Measurements from ENCODE around the gene EPS8.
"Not testable (repeated sequence)": the region's sequence is repeated elsewhere in the genome, so short reads cannot be mapped to it uniquely, and the experiment has no call there.

The EPS8 gene

DNA sequence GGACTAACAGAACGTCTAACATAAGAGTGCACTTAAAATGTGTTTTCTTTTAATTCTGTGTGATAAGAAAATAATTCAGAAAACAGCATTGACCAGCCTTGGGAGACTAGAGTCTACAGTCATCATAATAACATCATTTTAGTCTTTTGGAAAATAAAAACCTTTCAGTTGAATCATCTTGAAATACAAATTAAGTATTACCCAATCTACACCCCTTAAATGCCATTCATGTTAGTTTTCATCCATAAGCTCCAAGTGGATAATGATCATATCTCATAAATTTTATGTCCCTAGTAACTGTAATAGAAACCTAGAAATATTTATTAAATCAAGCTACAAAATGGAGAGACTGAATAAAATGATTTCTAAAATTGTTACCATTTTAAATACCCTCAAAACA is 32.4 kb downstream of the EPS8 start:
- no peaks in the 10 kb centered on the region for H3K9me3 ChIP-seq (ENCODE audit: control insufficient read depth in 2 of 2, low read length in 2 of 2)
- no peak overlapping the region for H3K9ac ChIP-seq (ENCODE audit: low read length in 2 of 2)
- no peaks in the 10 kb centered on the region for H3K36me3 ChIP-seq (ENCODE audit: control insufficient read depth in 2 of 2, insufficient read depth in 2 of 2, low read length in 2 of 2)
- H3K27me3 ChIP-seq (ENCODE audit: control insufficient read depth in 1 of 2, insufficient read depth in 2 of 2, low read length in 2 of 2), result no peaks in the 10 kb centered on the region
- H3K4me3 ChIP-seq (ENCODE audit: low read length in 2 of 2), result no peak overlapping the region
- H3K4me1 ChIP-seq (ENCODE audit: control insufficient read depth, insufficient read depth, low read length), result no peaks in the 10 kb centered on the region
- H3K27ac ChIP-seq (ENCODE audit: low read length), result no peak overlapping the region

DNA sequence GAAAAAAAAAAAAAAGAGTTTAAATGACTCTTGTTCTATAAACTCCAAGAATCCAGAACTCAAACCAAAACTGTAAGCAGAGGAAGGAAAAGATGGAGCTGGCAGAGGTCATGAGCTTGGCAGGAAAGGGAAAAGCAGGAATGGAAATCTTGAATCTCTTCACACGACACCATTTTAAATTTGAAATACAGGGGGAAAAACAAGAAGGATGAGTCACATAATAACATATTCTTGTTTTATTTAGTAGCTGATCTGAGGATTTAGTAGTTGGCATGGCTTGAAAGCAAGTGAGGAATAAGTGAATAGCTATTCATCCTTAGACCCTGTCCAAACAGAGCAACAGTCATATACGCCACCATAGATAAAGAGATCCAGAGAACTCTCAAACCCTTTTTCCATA is 35.0 kb downstream of the EPS8 start:
- no peaks in the 10 kb centered on the region for H3K27me3 ChIP-seq (ENCODE audit: control insufficient read depth in 1 of 2, insufficient read depth in 2 of 2, low read length in 2 of 2)
- no peak overlapping the region for H3K9ac ChIP-seq (ENCODE audit: low read length in 2 of 2)
- H3K4me1 ChIP-seq (ENCODE audit: control insufficient read depth, insufficient read depth, low read length), result no peaks in the 10 kb centered on the region
- H3K36me3 ChIP-seq (ENCODE audit: control insufficient read depth in 2 of 2, insufficient read depth in 2 of 2, low read length in 2 of 2), result no peaks in the 10 kb centered on the region
- no peak overlapping the region for H3K27ac ChIP-seq (ENCODE audit: low read length)
- H3K4me3 ChIP-seq (ENCODE audit: low read length in 2 of 2), result no peak overlapping the region
- no peaks in the 10 kb centered on the region for H3K9me3 ChIP-seq (ENCODE audit: control insufficient read depth in 2 of 2, low read length in 2 of 2)

- no peaks in the 10 kb centered on the region for H3K4me1 ChIP-seq (ENCODE audit: control insufficient read depth, insufficient read depth, low read length)
- no peak overlapping the region for H3K27ac ChIP-seq (ENCODE audit: low read length)
- H3K9me3 ChIP-seq (ENCODE audit: control insufficient read depth in 2 of 2, low read length in 2 of 2), result no peaks in the 10 kb centered on the region
- no peak overlapping the region for H3K9ac ChIP-seq (ENCODE audit: low read length in 2 of 2)
- no peaks in the 10 kb centered on the region for H3K27me3 ChIP-seq (ENCODE audit: control insufficient read depth in 1 of 2, insufficient read depth in 2 of 2, low read length in 2 of 2)
- no peaks in the 10 kb centered on the region for H3K36me3 ChIP-seq (ENCODE audit: control insufficient read depth in 2 of 2, insufficient read depth in 2 of 2, low read length in 2 of 2)
- H3K4me3 ChIP-seq (ENCODE audit: low read length in 2 of 2), result no peak overlapping the region
These were observed 36.4 kb downstream of the EPS8 start for GRCh38 chr12:15752785-15753184.

GRCh38 chr12:15751741-15752140 is 37.4 kb downstream of the EPS8 start:
- no peak overlapping the region for H3K27ac ChIP-seq (ENCODE audit: low read length)
- no peaks in the 10 kb centered on the region for H3K27me3 ChIP-seq (ENCODE audit: control insufficient read depth in 1 of 2, insufficient read depth in 2 of 2, low read length in 2 of 2)
- no peaks in the 10 kb centered on the region for H3K36me3 ChIP-seq (ENCODE audit: control insufficient read depth in 2 of 2, insufficient read depth in 2 of 2, low read length in 2 of 2)
- no peak overlapping the region for H3K4me3 ChIP-seq (ENCODE audit: low read length in 2 of 2)
- no peak overlapping the region for H3K9ac ChIP-seq (ENCODE audit: low read length in 2 of 2)
- no peaks in the 10 kb centered on the region for H3K9me3 ChIP-seq (ENCODE audit: control insufficient read depth in 2 of 2, low read length in 2 of 2)
- no peaks in the 10 kb centered on the region for H3K4me1 ChIP-seq (ENCODE audit: control insufficient read depth, insufficient read depth, low read length)

GRCh38 chr12:15749937-15750336 is 39.3 kb downstream of the EPS8 start:
- H3K9ac ChIP-seq (ENCODE audit: low read length in 2 of 2), result no peak overlapping the region
- H3K4me1 ChIP-seq (ENCODE audit: control insufficient read depth, insufficient read depth, low read length), result no peaks in the 10 kb centered on the region
- H3K27ac ChIP-seq (ENCODE audit: low read length), result no peak overlapping the region
- no peak overlapping the region for H3K4me3 ChIP-seq (ENCODE audit: low read length in 2 of 2)
- H3K36me3 ChIP-seq (ENCODE audit: control insufficient read depth in 2 of 2, insufficient read depth in 2 of 2, low read length in 2 of 2), result no peaks in the 10 kb centered on the region
- H3K27me3 ChIP-seq (ENCODE audit: control insufficient read depth in 1 of 2, insufficient read depth in 2 of 2, low read length in 2 of 2), result no peaks in the 10 kb centered on the region
- H3K9me3 ChIP-seq (ENCODE audit: control insufficient read depth in 2 of 2, low read length in 2 of 2), result no peaks in the 10 kb centered on the region

DNA sequence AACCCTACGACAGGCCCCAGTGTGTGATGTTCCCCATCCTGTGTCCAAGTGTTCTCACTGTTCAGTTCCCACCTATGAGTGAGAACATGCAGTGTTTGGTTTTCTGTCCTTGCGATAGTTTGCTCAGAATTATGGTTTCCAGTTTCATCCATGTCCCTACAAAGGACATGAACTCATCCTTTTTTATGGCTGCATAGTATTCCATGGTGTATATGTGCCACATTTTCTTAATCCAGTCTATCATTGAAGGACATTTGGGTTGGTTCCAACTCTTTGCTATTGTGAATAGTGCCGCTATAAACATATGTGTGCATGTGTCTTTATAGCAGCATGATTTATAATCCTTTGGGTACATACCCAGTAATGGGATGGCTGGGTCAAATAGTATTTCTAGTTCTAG is 47.3 kb downstream of the EPS8 start:
- not testable (repeated sequence) for H3K4me1 ChIP-seq (ENCODE audit: control insufficient read depth, insufficient read depth, low read length)

GRCh38 chr12:15741082-15741481 is 48.1 kb downstream of the EPS8 start:
- Histone ChIP-seq H3K36me3 (ENCODE audit: control insufficient read depth in 2 of 2, insufficient read depth in 2 of 2, low read length in 2 of 2) (no peaks in the 10 kb centered on the region), H3K4me1 (ENCODE audit: control insufficient read depth, insufficient read depth, low read length) (no peaks in the 10 kb centered on the region), H3K4me3 (ENCODE audit: low read length in 2 of 2) (no peak overlapping the region)

More for the DNA sequence above, 47.3 kb downstream of the EPS8 start:
- H3K27me3 ChIP-seq (ENCODE audit: control insufficient read depth in 1 of 2, insufficient read depth in 2 of 2, low read length in 2 of 2); H3K9ac ChIP-seq (ENCODE audit: low read length in 2 of 2); H3K9me3 ChIP-seq (ENCODE audit: control insufficient read depth in 2 of 2, low read length in 2 of 2); H3K36me3 ChIP-seq (ENCODE audit: control insufficient read depth in 2 of 2, insufficient read depth in 2 of 2, low read length in 2 of 2); H3K4me3 ChIP-seq (ENCODE audit: low read length in 2 of 2); H3K27ac ChIP-seq (ENCODE audit: low read length): not testable (repeated sequence)

GRCh38 chr12:15740389-15740788 is 48.8 kb downstream of the EPS8 start:
- not testable (repeated sequence) for H3K9ac ChIP-seq (ENCODE audit: low read length in 2 of 2); H3K4me3 ChIP-seq (ENCODE audit: low read length in 2 of 2)

More at GRCh38 chr12:15741082-15741481, 48.1 kb downstream of the EPS8 start:
- no peaks in the 10 kb centered on the region for H3K9me3 ChIP-seq (ENCODE audit: control insufficient read depth in 2 of 2, low read length in 2 of 2)
- no peak overlapping the region for H3K9ac ChIP-seq (ENCODE audit: low read length in 2 of 2)
- H3K27me3 ChIP-seq (ENCODE audit: control insufficient read depth in 1 of 2, insufficient read depth in 2 of 2, low read length in 2 of 2), result no peaks in the 10 kb centered on the region
- H3K27ac ChIP-seq (ENCODE audit: low read length), result no peak overlapping the region

DNA sequence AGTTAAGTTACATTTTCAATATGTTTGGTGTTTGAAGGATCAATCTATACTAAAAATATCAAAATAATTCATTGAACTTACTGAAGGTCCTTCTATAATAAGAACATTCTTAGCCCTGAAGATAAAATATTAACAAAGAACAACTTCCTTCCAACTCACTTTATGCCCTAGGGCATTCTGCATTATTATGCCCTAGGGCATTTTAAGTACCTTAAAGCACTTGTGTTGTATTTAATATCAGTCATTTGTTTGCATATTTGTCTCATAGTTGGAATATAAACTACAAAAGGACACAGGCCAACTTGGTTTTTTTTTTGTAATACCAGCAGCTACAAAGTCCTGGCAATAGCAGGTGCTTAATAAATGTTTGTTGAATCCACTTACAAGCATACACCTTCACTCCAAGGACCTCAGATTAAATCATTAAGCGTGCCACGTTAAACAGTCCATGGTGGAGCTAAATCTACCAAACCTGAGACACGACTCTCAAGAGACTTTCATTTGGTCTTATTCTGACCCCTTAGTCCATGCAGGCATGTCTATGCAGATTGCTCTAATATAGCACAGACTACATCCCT is 50.7 kb downstream of the EPS8 start:
- no peaks in the 10 kb centered on the region for H3K36me3 ChIP-seq (ENCODE audit: control insufficient read depth in 2 of 2, insufficient read depth in 2 of 2, low read length in 2 of 2)
- H3K27me3 ChIP-seq (ENCODE audit: control insufficient read depth in 1 of 2, insufficient read depth in 2 of 2, low read length in 2 of 2), result no peaks in the 10 kb centered on the region
- H3K27ac ChIP-seq (ENCODE audit: low read length), result no peak overlapping the region
- H3K4me3 ChIP-seq (ENCODE audit: low read length in 2 of 2), result no peak overlapping the region
- H3K9me3 ChIP-seq (ENCODE audit: control insufficient read depth in 2 of 2, low read length in 2 of 2), result no peaks in the 10 kb centered on the region
- no peak overlapping the region for H3K9ac ChIP-seq (ENCODE audit: low read length in 2 of 2)
- no peaks in the 10 kb centered on the region for H3K4me1 ChIP-seq (ENCODE audit: control insufficient read depth, insufficient read depth, low read length)

More at GRCh38 chr12:15740389-15740788, 48.8 kb downstream of the EPS8 start:
- H3K27ac ChIP-seq (ENCODE audit: low read length); H3K4me1 ChIP-seq (ENCODE audit: control insufficient read depth, insufficient read depth, low read length); H3K9me3 ChIP-seq (ENCODE audit: control insufficient read depth in 2 of 2, low read length in 2 of 2); H3K27me3 ChIP-seq (ENCODE audit: control insufficient read depth in 1 of 2, insufficient read depth in 2 of 2, low read length in 2 of 2); H3K36me3 ChIP-seq (ENCODE audit: control insufficient read depth in 2 of 2, insufficient read depth in 2 of 2, low read length in 2 of 2): not testable (repeated sequence)

DNA sequence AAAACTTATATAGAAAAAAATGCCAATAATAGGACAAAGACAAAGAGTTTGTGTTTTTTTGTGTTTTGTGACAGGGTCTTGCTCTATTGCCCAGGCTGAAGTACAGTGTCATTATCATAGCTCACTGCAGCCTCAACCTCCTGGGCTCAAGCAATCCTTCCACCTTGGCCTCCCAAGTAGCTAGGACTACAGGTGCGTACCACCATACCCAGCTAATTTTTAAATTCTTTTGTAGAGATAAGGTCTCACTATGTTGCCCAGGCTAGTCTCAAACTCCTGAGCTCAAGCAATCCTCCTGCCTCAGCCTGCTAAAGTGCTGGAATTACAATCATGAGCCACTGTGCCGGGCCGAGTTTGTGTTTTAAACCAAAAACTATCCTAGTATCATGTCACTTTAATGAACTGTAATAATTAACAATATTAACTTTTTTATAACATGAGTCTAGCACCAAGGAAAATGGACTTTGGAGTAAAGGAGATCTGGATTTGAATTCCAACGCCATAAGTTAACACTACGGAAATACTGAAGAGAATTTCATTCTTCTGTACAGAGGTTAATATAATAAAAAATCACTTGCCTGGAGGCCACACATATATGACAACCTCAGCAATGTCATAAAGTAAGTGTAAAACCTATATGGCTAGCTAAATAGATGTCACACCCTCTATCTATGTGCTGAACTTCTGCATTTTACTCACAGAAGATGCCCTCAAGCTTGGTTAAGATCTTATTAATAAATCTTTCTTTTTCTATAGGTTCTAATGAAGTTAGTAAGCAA is 53.2 kb downstream of the EPS8 start:
- Histone ChIP-seq H3K9me3 (ENCODE audit: control insufficient read depth in 2 of 2, low read length in 2 of 2) (no peaks in the 10 kb centered on the region), H3K4me1 (ENCODE audit: control insufficient read depth, insufficient read depth, low read length) (no peaks in the 10 kb centered on the region), H3K4me3 (ENCODE audit: low read length in 2 of 2) (no peak overlapping the region), H3K9ac (ENCODE audit: low read length in 2 of 2) (no peak overlapping the region), H3K27ac (ENCODE audit: low read length) (no peak overlapping the region), H3K27me3 (ENCODE audit: control insufficient read depth in 1 of 2, insufficient read depth in 2 of 2, low read length in 2 of 2) (no peaks in the 10 kb centered on the region), H3K36me3 (ENCODE audit: control insufficient read depth in 2 of 2, insufficient read depth in 2 of 2, low read length in 2 of 2) (no peaks in the 10 kb centered on the region)

DNA sequence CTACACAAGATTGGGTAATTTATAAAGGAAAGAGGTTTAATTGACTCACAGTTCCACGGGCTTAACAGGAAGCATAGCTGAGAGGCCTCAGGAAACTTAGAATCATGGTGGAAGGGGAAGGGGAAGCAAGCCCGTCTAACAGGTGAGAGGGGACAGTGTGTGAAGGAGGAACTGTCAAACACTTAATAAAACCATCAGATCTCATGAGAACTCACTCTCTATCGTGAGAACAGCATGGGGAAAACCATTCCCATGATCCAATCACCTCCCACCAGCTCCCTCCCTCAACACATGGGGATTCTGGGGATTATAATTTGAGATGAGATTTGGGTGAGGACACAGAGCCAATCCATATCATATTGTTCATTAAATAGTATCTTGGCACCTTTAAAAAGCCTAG is 56.1 kb downstream of the EPS8 start:
- Histone ChIP-seq H3K4me1 (ENCODE audit: control insufficient read depth, insufficient read depth, low read length) (no peaks in the 10 kb centered on the region), H3K36me3 (ENCODE audit: control insufficient read depth in 2 of 2, insufficient read depth in 2 of 2, low read length in 2 of 2) (no peaks in the 10 kb centered on the region), H3K9me3 (ENCODE audit: control insufficient read depth in 2 of 2, low read length in 2 of 2) (no peaks in the 10 kb centered on the region), H3K27me3 (ENCODE audit: control insufficient read depth in 1 of 2, insufficient read depth in 2 of 2, low read length in 2 of 2) (no peaks in the 10 kb centered on the region), H3K27ac (ENCODE audit: low read length) (no peak overlapping the region), H3K9ac (ENCODE audit: low read length in 2 of 2) (no peak overlapping the region), H3K4me3 (ENCODE audit: low read length in 2 of 2) (no peak overlapping the region)
